GM23248 (cell line): ENCODE data around the gene CCDC78. TPM values are rescaled to one million over a fixed set of nuclear protein-coding genes. Genes with fewer than 3 reads are reported as not detected.
"Not testable (repeated sequence)": the region's sequence is repeated elsewhere in the genome, so short reads cannot be mapped to it uniquely, and the experiment has no call there.

Source experiments
- DNase-seq: peaks from one replicate; pipeline ENCODE4 v3.0.0-alpha.2; 2015
- H2AFZ ChIP-seq: fragments of 200-600 bp; sonication (generic); 2 replicates; pipeline ENCODE4 v1.6.1; 2016; ENCODE audit warnings: antibody characterized with exemption
- H3F3A ChIP-seq: fragments of 200-600 bp; sonication (generic); 2 replicates; pipeline ENCODE4 v1.6.1; 2016; ENCODE audit warnings: mild to moderate bottlenecking, antibody characterized with exemption, mixed run types; ENCODE audit not compliant: insufficient read depth
- H3K27ac ChIP-seq: fragments of 200-600 bp; sonication (generic); 2 replicates; pipeline ENCODE4 v1.5.1; 2016; ENCODE audit warnings: mild to moderate bottlenecking
- H3K27me3 ChIP-seq: fragments of 200-600 bp; sonication (generic); replicated peaks from 2 replicates; pipeline ENCODE4 v1.6.1; 2016; ENCODE audit warnings: mild to moderate bottlenecking; ENCODE audit not compliant: insufficient read depth
- H3K36me3 ChIP-seq: fragments of 200-600 bp; sonication (generic); 2 replicates; pipeline ENCODE4 v1.6.1; 2016; ENCODE audit warnings: low read depth, mild to moderate bottlenecking
- H3K4me1 ChIP-seq: fragments of 200-600 bp; sonication (generic); 2 replicates; pipeline ENCODE4 v1.6.1; 2016; ENCODE audit warnings: mild to moderate bottlenecking; ENCODE audit not compliant: insufficient read depth
- H3K4me2 ChIP-seq: fragments of 200-600 bp; sonication (generic); one replicate; pipeline ENCODE4 v1.6.1; 2016; ENCODE audit warnings: mild to moderate bottlenecking; ENCODE audit not compliant: unreplicated experiment
- H3K4me3 ChIP-seq: fragments of 200-600 bp; sonication (generic); 2 replicates; pipeline ENCODE4 v1.5.1; 2016; ENCODE audit warnings: mild to moderate bottlenecking
- H3K79me2 ChIP-seq: fragments of 200-600 bp; sonication (generic); 2 replicates; pipeline ENCODE4 v1.6.1; 2016; ENCODE audit warnings: mild to moderate bottlenecking; ENCODE audit not compliant: insufficient read depth
- H3K9ac ChIP-seq: fragments of 200-600 bp; sonication (generic); 2 replicates; pipeline ENCODE4 v1.6.1; 2016; ENCODE audit warnings: mild to moderate bottlenecking
- H3K9me2 ChIP-seq: fragments of 200-600 bp; sonication (generic); 2 replicates; pipeline ENCODE4 v1.6.1; 2016; ENCODE audit warnings: mixed run types, mild to moderate bottlenecking, moderate library complexity; ENCODE audit not compliant: insufficient read depth
- H3K9me3 ChIP-seq: fragments of 200-600 bp; sonication (generic); one replicate; pipeline ENCODE4 v1.6.1; 2017; ENCODE audit warnings: low read depth
- H4K20me1 ChIP-seq: fragments of 200-600 bp; sonication (generic); 2 replicates; pipeline ENCODE4 v1.6.0; 2016; ENCODE audit not compliant: insufficient read depth
- EZH2 ChIP-seq: fragments of 200-600 bp; sonication (generic); IDR thresholded peaks from 2 replicates; pipeline ENCODE4 v1.6.1; 2018; ENCODE audit warnings: antibody characterized with exemption, mild to moderate bottlenecking; ENCODE audit not compliant: insufficient read depth, poor library complexity, severe bottlenecking
- EZH2phosphoT487 ChIP-seq: fragments of 200-600 bp; sonication (generic); IDR thresholded peaks from 2 replicates; pipeline ENCODE4 v1.6.1; 2018; ENCODE audit warnings: antibody characterized with exemption, moderate library complexity, mild to moderate bottlenecking, low read depth; ENCODE audit not compliant: insufficient read depth
- WGBS, 2 experiments: methylation state at CpG; one replicate each; pipeline ENCODE4 v1.1.6; 2015 to 2017; ENCODE audit warnings: low lambda C conversion rate in 2 of 2, low coverage in 1 of 2; ENCODE audit errors: missing lambda C conversion rate in 2 of 2; 5-methylcytosine and 5-hydroxymethylcytosine counted together
- in situ Hi-C: fragments of 300-500 bp; cut with MboI; formaldehyde crosslinking; loops from 2 replicates; pipeline ENCODE4 v1.15.0; 2020
- polyA plus RNA-seq: library from polyadenylated mRNA; unstranded; fragments of >200 nt; fragmentation: Nextera tagmentation; extraction: Ambion mirVana; gene quantifications from 2 replicates; pipeline ENCODE4 v1.2.1, GENCODE V29; 2016
- total RNA-seq: library from RNA; depleted of rRNA; stranded (reverse); fragments of >200 nt; shearing (Covaris generic); gene quantifications from 2 replicates; pipeline ENCODE4 v1.2.3, GENCODE V29; 2014

Gene CCDC78
- total and polyA plus RNA-seq, 2 experiments from 2014 or later = 0.78 to 9.5 TPM

DNA sequence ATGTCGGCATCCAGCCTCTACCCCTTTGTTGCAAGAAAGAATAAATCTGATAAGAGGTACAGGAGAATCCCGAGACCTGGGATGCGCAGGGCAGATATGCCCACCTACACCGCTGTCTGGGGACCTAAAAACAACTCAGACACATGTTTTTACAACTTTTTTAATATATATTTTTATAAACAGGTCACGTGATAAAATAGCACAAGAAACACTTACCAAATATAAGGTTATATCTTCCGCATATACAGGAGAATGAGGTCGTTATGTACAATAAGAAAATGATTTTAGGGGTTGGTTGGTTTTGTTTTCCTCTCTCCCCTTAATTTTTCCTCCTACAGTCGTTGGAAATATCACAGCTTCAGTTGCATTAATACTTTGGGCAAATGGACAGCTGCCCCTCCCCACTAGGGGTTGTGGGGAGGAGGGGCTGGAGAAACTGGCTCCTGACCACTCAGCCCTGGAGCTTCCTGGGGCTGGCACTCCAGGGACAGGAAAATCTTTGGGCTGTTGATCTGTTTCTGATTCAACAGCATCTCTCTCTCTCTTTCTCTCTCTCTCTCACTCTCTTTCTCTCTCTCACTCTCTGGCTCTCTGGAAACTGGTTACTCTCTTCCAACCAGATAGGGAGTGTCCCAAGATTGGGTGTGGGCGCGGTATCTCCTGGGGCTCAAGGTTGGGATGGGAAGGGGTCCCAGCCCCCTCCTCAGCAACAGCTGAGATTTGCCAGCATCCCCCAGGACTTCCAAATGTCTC, 33.7 kb downstream of the CCDC78 start:
- no peaks in the 10 kb centered on the region for H4K20me1 ChIP-seq
- H2AFZ ChIP-seq = no peak overlapping the region
- no peaks in the 10 kb centered on the region for H3F3A ChIP-seq
- in situ Hi-C loops = no loop called here
- H3K27me3 ChIP-seq = peaks cover 19% of the 10 kb centered on the region
- 63 to 68% methylated on average over 10 of the region's 10 CpGs for WGBS, 2 experiments
- H3K79me2 ChIP-seq = peaks cover 16% of the 10 kb centered on the region
- H3K36me3 ChIP-seq = no peaks in the 10 kb centered on the region
- H3K4me3 ChIP-seq = no peak overlapping the region
- TF ChIP-seq EZH2phosphoT487 = no peak
- no peak for TF ChIP-seq EZH2
- H3K4me1 ChIP-seq = peaks cover 8% of the 10 kb centered on the region; the same call in 1 of the 2 replicates
- no peak overlapping the region for H3K4me2 ChIP-seq
- no peaks in the 10 kb centered on the region for H3K9me3 ChIP-seq
- no peak overlapping the region for H3K27ac ChIP-seq
- H3K9me2 ChIP-seq = no peaks in the 10 kb centered on the region
- DNase-seq = no peak
- no peak overlapping the region for H3K9ac ChIP-seq

DNA sequence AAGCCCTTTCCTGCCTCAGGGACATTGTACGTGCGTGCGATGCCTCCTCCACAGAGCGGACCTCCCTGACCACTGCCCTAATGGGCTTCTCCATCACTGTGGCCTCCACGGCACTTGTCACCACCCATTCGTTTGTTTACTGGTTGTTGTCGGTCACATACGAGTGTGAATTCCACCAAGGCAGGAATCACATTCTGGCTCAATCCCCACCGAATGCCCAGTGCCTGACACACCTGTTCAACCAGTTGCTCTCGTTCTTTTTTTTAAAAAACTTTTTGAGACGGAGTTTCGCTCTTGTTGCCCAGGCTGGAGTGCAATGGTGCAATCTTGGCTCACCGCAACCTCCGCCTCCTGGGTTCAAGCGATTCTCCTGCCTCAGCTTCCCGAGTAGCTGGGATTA, 35.0 kb downstream of the CCDC78 start:
- H3K9me2 ChIP-seq, H3K36me3 ChIP-seq, H3K9me3 ChIP-seq, H3K27ac ChIP-seq, in situ Hi-C loops, H4K20me1 ChIP-seq, DNase-seq, H3F3A ChIP-seq, H3K4me1 ChIP-seq, H3K4me3 ChIP-seq, H3K4me2 ChIP-seq, H2AFZ ChIP-seq, H3K9ac ChIP-seq: not testable (repeated sequence)
- peaks cover 20% of the 10 kb centered on the region for H3K79me2 ChIP-seq
- peaks cover 18% of the 10 kb centered on the region for H3K27me3 ChIP-seq
- whole genome bisulfite sequencing, 2 experiments = 71 to 74% methylated on average over 16 of the region's 16 CpGs

DNA sequence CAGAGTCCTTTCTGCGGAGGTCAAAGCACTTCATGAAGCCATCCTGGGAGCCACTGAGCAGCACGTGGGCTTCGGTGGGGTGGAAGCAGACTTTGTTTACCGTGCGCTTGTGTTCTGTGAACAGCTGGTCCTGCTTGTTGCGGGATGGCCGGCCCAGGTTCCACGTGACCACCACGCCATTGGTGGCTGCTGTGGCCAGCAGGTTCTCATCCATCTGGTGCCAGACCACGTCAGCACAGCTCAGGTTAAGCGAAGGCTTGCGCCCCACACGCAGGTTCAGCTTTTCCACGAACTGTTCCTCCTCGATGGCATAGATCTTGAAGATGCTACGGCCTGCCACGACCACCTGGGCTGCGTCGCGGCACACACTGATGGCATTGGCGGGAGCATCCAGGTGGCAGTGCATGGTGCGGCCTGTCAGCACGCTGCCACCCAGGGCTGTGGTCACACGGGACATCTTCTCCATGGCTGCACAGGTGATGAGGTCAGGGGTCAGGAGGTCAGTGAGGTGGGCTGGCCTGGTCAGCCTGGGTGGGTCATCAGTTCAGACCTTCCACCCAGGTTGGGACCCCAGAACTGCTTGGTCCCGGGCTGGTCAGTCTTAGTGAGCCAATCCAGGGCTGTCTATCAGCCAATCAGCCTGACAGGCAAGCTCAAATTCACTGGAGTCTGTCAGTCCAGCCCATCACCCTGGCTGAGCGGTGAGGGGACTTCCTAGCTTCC, 36.9 kb downstream of the CCDC78 start:
- no peaks in the 10 kb centered on the region for H3K36me3 ChIP-seq
- H4K20me1 ChIP-seq = no peaks in the 10 kb centered on the region
- no peak for DNase-seq
- H3K4me1 ChIP-seq = peaks cover 8% of the 10 kb centered on the region; the same call in 1 of the 2 replicates
- H3K4me3 ChIP-seq = peak overlapping the region; percentile 93
- peak overlapping the region; percentile 97 for H2AFZ ChIP-seq
- no peaks in the 10 kb centered on the region for H3K9me3 ChIP-seq
- in situ Hi-C loops = no loop called here
- H3K79me2 ChIP-seq = peaks cover 28% of the 10 kb centered on the region
- 82 to 85% methylated on average over 26 of the region's 26 CpGs for WGBS, 2 experiments
- peak overlapping the region; percentile 28; the same call in 1 of the 2 replicates for H3K27ac ChIP-seq
- peaks cover 3% of the 10 kb centered on the region; the same call in 1 of the 2 replicates for H3K27me3 ChIP-seq
- peak overlapping the region; percentile 93 for H3K9ac ChIP-seq
- TF ChIP-seq EZH2phosphoT487 (no peak), EZH2 (no peak)
- H3F3A ChIP-seq = no peaks in the 10 kb centered on the region
- peak overlapping the region; percentile 91 for H3K4me2 ChIP-seq
- no peaks in the 10 kb centered on the region for H3K9me2 ChIP-seq

DNA sequence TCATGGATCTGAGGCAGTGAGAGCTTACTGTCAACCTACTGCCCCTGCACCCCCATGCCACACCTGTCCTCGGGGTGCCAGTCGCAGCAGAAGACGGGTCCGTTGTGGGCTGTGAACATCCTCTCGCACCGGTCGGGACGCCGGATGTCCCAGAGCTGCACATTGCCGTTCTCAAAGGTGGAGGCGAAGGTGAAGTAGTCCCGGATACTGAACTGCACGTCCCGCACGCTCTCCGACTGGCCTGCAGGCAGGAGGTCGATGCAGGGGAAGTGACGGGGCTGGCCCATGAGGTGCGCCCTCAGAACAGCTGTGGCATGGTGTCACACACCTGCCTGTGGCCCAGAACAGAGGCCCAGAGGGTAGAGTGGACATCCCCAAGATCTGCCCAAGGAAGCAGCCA, 38.7 kb downstream of the CCDC78 start:
- DNase-seq = no peak
- 0 out of 2 replicates have a peak, but pooled peaks cover 2% of the 10 kb centered on the region for H3F3A ChIP-seq
- H3K4me3 ChIP-seq = no peak overlapping the region
- H3K9me3 ChIP-seq = no peaks in the 10 kb centered on the region
- H3K4me2 ChIP-seq = no peak overlapping the region
- H3K27me3 ChIP-seq = no peaks in the 10 kb centered on the region
- H3K36me3 ChIP-seq = 0 out of 2 replicates have a peak, but pooled peaks cover 2% of the 10 kb centered on the region
- no peak overlapping the region for H2AFZ ChIP-seq
- H3K9me2 ChIP-seq = no peaks in the 10 kb centered on the region
- no peaks in the 10 kb centered on the region for H4K20me1 ChIP-seq
- in situ Hi-C loops = no loop called here
- no peak overlapping the region for H3K27ac ChIP-seq
- no peak for TF ChIP-seq EZH2phosphoT487
- no peak for TF ChIP-seq EZH2
- WGBS, 2 experiments = 92 to 95% methylated on average over 19 of the region's 19 CpGs
- peaks cover 13% of the 10 kb centered on the region; the same call in 1 of the 2 replicates for H3K4me1 ChIP-seq
- H3K79me2 ChIP-seq = peaks cover 41% of the 10 kb centered on the region
- no peak overlapping the region for H3K9ac ChIP-seq
